ENCODE measurements around the gene ZNF74. TPM values are rescaled to one million over a fixed set of nuclear protein-coding genes. Genes with fewer than 3 reads are reported as not detected.
"Not testable (repeated sequence)": the region's sequence is repeated elsewhere in the genome, so short reads cannot be mapped to it uniquely, and the experiment has no call there.

ZNF74 gene
- 1 to 10 TPM; 1.9 to 6.7 (median 4.6) TPM for total RNA-seq
- 1 to 10 TPM; 1.4 to 2.5 TPM for polyA plus RNA-seq
- long read RNA-seq, donor 1, partial matches to known transcripts, result 0 of 8 reads
- long read RNA-seq, donor 1, other reads (novel, unspliced or antisense), result 4 of 8 reads
- long read RNA-seq, donor 2, transcript ZNF74-202 (5 exons, 3,159 nt), result major isoform, 8 of 17 reads
- long read RNA-seq, donor 2, partial matches to known transcripts, result 6 of 17 reads
- long read RNA-seq, donor 2, other reads (novel, unspliced or antisense), result 0 of 17 reads
- long read RNA-seq, donor 3, partial matches to known transcripts, result 0 of 10 reads
- long read RNA-seq, donor 3, other reads (novel, unspliced or antisense), result 5 of 10 reads

DNA sequence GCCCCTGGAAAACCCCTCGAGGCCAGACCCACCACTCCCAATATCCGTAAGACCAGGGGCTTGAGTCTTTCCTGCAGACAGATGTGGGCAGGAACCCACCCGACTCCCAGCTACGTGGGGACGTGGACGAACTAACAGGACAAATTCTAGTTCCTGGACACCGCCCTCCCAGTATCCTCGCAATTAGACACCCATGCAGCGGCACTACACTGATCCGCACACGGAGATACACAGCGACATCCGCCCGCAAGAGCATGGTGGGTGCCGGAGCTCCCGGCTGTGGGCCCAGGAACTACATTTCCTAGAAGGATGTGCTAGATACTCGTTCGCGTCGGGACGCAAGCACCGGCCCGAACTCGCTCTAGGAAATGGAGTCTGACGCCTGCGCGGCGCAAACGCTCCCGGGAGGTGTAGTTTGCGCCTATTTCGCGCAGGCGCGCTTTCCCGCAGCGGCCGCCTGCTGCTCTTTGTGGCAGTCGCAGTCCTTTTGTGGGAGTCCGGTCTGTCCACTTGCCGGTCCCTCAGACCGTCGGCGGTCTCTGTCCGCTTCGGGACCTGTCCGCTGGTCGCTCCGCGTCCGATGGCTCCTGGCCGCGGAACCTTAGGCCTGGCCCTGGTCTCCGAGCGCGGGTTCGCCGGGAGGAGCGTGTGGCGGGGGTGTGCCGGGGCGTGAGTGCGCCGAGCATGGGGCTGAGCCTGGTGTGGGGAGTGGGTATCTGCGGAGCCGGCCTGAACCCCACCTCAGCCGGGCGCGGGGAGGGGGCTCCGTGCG lies at the start of gene ZNF74:
Gene ZNF74 (plus strand): TSS at position 447 of the 772 bp plus-strand sequence. CDS start 478 bp downstream, outside the sequence.
- Histone ChIP-seq H3K27me3 (no peaks in the 10 kb centered on the region), H3K4me3 (peak within 1 kb of the TSS; percentile 67 to 93 (median 79)), H3K36me3 (no peaks in the 10 kb centered on the region), H3K4me1 (peaks cover 5 to 32% (median 20%) of the 10 kb centered on the region in 9 donors), H3K9me3 (peaks cover 0 to 7% (median 0%) of the 10 kb centered on the region in 11 donors), H3K27ac (peak within 1 kb of the TSS; percentile 4 to 88 (median 68))
- peak; percentile 94 to 99 (median 98) for ATAC-seq
- peak; percentile 90 to 92 for DNase-seq
- intact Hi-C loops (cut with DNase I), result loop anchor here in 2 of 10 donors (5.0 to 10.0 kb wide), 2 partner anchors 72 to 79 kb away; partner anchors contain the start of gene DGCR6L (in 1 of the 2)
- TF ChIP-seq, protein P1, sequence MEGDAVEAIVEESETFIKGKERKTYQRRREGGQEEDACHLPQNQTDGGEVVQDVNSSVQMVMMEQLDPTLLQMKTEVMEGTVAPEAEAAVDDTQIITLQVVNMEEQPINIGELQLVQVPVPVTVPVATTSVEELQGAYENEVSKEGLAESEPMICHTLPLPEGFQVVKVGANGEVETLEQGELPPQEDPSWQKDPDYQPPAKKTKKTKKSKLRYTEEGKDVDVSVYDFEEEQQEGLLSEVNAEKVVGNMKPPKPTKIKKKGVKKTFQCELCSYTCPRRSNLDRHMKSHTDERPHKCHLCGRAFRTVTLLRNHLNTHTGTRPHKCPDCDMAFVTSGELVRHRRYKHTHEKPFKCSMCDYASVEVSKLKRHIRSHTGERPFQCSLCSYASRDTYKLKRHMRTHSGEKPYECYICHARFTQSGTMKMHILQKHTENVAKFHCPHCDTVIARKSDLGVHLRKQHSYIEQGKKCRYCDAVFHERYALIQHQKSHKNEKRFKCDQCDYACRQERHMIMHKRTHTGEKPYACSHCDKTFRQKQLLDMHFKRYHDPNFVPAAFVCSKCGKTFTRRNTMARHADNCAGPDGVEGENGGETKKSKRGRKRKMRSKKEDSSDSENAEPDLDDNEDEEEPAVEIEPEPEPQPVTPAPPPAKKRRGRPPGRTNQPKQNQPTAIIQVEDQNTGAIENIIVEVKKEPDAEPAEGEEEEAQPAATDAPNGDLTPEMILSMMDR (IDR thresholded peaks at IDR 0.05), result peak in 1 of 9 donors; percentile 17
- 1 to 2% methylated on average over 64 to 71 of the region's 71 CpGs for WGBS, 2 donors

DNA sequence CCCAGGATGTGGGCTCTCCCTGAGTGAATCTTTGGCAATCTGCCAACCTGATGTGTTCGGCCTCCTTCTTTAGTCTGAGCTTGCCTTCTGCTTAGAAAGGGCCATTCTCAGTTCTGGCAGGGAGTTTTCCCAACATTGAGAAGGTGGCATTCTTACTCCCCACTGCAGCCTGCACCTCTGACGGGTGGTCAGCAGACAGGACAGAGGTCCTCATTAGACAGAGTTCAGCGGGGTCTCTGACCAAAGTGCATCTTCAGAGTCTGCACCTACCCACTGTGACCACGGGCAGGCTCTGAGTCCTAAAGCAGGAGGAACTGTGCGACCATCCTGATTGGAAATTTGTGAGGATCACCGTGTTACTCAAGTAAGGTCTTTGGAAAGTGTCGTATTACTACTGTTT lies 47.4 kb upstream of the ZNF74 start:
- intact Hi-C loops (cut with DNase I); DNase-seq; ATAC-seq; H3K4me3 ChIP-seq; H3K27me3 ChIP-seq; H3K36me3 ChIP-seq; H3K4me1 ChIP-seq; H3K9me3 ChIP-seq; H3K27ac ChIP-seq: not testable (repeated sequence)
- WGBS, 2 donors, result 74 to 88% methylated on average over 3 of the region's 7 CpGs

DNA sequence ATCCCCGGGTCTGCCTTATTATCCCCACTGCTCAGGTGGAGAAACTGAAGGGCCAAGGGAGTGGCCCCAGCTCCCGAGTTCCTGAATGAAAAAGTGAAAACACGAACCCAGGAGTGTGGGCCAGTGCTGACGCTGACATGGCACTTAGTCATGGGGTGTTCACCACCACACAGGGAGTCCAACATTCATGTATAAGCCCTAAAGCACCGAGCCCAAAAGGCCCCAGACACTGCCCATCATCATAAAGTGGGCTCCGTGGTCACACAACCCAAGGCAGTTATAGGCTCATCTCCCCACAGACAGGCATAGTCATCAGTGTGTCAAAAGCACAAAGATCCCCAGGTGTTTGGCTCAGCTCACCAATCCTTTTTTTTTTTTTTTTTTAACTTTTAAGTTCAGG lies 41.4 kb upstream of the ZNF74 start:
- H3K27ac ChIP-seq; H3K9me3 ChIP-seq; H3K4me3 ChIP-seq; ATAC-seq; H3K36me3 ChIP-seq; intact Hi-C loops (cut with DNase I); H3K27me3 ChIP-seq; H3K4me1 ChIP-seq; DNase-seq: not testable (repeated sequence)
- 75 to 82% methylated on average over 6 of the region's 6 CpGs for WGBS, 2 donors

DNA sequence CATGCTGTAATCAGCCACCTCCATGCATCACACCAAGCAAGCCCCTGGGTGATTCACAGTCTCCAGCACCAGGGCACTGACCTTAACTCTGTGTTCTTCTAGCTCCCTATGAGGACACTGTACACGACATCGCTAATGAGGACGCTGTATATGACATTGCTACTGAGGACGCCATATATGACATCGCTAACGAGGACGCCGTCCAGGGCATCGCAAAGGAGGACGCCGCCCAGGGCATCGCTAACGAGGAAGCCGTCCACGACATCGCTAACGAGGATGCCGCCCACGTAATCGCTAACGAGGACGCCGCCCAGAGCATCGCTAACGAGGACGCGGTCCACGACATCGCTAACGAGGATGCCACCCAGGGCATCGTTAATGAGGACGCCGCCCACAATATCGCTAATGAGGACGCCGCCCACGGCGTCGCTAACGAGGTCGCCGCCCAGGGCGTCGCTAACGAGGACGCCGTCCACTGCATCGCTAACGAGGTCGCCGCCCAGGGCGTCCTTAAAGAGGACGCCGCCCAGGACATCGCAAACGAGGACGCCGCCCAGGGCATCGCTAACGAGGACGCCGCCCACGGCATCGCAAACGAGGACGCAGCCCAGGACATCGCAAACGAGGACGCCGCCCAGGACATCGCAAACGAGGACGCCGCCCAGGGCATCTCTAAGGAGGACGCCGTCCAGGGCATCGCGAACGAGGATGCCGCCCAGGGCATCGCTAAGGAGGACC lies 39.5 kb upstream of the ZNF74 start:
- no peak for ATAC-seq
- H3K9me3 ChIP-seq, result no peaks in the 10 kb centered on the region
- no peaks in the 10 kb centered on the region for H3K27me3 ChIP-seq
- intact Hi-C loops (cut with DNase I), result no loop called here
- no peaks in the 10 kb centered on the region for H3K36me3 ChIP-seq
- WGBS, 2 donors, result 94 to 95% methylated on average over 81 of the region's 81 CpGs
- DNase-seq, result no peak
- no peaks in the 10 kb centered on the region for H3K4me1 ChIP-seq
- TF ChIP-seq, protein P1 (IDR thresholded peaks at IDR 0.05), result no peak
- no peak overlapping the region for H3K27ac ChIP-seq
- H3K4me3 ChIP-seq, result no peak overlapping the region

DNA sequence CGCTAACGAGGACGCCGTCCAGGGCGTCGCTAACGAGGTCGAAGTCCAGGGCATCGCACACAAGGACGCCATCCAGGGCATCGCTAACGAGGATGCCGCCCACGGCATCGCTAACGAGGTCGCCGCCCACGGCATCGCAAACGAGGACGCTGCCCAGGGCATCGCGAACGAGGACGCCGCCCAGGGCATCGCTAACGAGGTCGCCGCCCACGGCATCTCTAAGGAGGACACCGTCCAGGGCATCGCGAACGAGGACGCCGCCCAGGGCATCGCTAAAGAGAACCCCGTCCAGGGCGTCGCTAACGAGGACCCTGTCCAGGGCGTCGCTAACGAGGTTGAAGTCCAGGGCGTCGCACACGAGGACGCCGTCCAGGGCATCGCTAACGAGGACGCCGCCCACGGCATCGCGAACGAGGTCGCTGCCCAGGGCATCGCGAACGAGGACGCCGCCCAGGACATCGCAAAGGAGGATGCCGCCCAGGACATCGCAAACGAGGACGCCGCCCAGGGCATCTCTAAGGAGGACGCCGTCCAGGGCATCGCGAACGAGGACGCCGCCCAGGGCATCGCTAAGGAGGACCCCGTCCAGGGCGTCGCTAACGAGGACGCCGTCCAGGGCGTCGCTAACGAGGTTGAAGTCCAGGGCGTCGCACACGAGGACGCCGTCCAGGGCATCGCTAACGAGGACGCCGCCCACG lies 37.9 kb upstream of the ZNF74 start:
- H3K36me3 ChIP-seq; H3K9me3 ChIP-seq; H3K27me3 ChIP-seq; DNase-seq; H3K4me3 ChIP-seq; H3K4me1 ChIP-seq; H3K27ac ChIP-seq; ATAC-seq; intact Hi-C loops (cut with DNase I): not testable (repeated sequence)
- WGBS, 2 donors, result 94 to 95% methylated on average over 91 to 96 of the region's 98 CpGs

DNA sequence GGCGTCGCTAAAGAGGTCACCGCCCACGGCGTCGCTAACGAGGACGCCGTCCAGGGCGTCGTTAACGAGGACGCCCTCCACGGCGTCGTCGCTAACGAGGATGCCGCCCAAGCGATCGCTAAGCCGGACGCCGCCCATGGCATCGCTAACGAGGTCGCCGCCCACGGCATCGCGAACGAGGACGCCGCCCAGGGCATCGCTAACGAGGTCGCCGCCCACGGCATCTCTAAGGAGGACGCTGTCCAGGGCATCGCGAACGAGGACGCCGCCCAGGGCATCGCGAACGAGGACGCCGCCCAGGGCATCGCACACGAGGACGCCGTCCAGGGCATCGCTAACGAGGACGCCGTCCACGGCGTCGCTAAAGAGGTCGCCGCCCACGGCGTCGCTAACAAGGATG lies 37.0 kb upstream of the ZNF74 start:
- H3K4me1 ChIP-seq; H3K9me3 ChIP-seq; ATAC-seq; DNase-seq; H3K36me3 ChIP-seq; H3K4me3 ChIP-seq; intact Hi-C loops (cut with DNase I); H3K27me3 ChIP-seq; H3K27ac ChIP-seq: not testable (repeated sequence)
- 84 to 94% methylated on average over 21 to 63 of the region's 66 CpGs for WGBS, 2 donors

DNA sequence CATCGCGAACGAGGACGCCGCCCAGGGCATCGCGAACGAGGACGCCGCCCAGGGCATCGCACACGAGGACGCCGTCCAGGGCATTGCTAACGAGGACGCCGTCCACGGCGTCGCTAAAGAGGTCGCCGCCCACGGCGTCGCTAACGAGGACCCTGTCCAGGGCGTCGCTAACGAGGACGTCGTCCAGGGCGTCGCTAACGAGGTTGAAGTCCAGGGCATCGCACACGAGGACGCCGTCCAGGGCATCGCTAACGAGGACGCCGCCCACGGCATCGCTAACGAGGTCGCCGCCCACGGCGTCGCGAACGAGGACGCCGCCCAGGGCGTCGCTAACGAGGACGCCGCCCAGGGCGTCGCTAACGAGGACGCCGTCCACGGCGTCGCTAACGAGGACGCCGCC lies 36.0 kb upstream of the ZNF74 start:
- DNase-seq; ATAC-seq; H3K9me3 ChIP-seq; H3K27ac ChIP-seq; H3K27me3 ChIP-seq; H3K4me1 ChIP-seq; intact Hi-C loops (cut with DNase I); H3K36me3 ChIP-seq; H3K4me3 ChIP-seq: not testable (repeated sequence)
- 94 to 96% methylated on average over 48 to 56 of the region's 70 CpGs for WGBS, 2 donors

DNA sequence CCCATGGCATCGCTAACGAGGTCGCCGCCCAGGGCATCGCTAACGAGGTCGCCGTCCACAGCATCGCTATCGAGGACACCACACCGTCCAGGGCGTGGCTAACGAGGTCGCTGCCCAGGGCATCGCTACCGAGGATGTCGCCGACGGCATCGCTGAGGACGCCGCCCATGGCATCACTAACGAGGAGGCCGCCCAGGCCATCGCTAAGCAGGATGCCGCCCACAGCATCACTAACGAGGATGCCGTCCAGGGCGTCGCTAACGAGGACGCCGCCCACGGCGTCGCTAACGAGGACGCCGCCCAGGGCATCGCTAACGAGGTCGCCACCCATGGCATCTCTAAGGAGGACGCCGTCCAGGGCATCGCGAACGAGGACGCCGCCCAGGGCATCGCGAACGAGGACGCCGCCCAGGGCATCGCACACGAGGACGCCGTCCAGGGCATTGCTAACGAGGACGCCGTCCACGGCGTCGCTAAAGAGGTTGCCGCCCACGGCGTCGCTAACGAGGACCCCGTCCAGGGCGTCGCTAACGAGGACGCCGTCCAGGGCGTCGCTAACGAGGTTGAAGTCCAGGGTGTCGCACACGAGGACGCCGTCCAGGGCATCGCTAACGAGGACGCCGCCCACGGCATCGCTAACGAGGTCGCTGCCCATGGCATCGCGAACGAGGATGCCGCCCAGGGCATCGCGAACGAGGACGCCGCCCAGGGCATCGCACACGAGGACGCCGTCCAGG lies 35.3 kb upstream of the ZNF74 start:
- H3K4me3 ChIP-seq; H3K9me3 ChIP-seq; DNase-seq; intact Hi-C loops (cut with DNase I); H3K27me3 ChIP-seq; ATAC-seq; H3K4me1 ChIP-seq; H3K36me3 ChIP-seq; H3K27ac ChIP-seq: not testable (repeated sequence)
- 95 to 96% methylated on average over 86 to 94 of the region's 103 CpGs for WGBS, 2 donors
